Nephron (organoid): ENCODE results near the gene KMT2D.

Experiments used
- H3K27ac Mint-ChIP-seq, 3 experiments: 2 replicates each; pipeline ENCODE4 v1.8.0; 2020; ENCODE audit warnings: mixed read lengths in 3 of 3, mild to moderate bottlenecking in 2 of 3, moderate library complexity in 1 of 3
- H3K27me3 Mint-ChIP-seq: 2 replicates; pipeline ENCODE4 v1.8.0; 2021; ENCODE audit warnings: low read depth, mild to moderate bottlenecking, moderate library complexity, mixed read lengths
- H3K36me3 Mint-ChIP-seq: 2 replicates; pipeline ENCODE4 v1.8.0; 2020; ENCODE audit warnings: low read depth, mixed read lengths
- H3K4me1 Mint-ChIP-seq: 2 replicates; pipeline ENCODE4 v1.8.0; 2020; ENCODE audit warnings: mixed read lengths
- H3K4me3 Mint-ChIP-seq, 3 experiments: 2 replicates each; pipeline ENCODE4 v1.8.0; 2020; ENCODE audit warnings: mild to moderate bottlenecking in 3 of 3, mixed read lengths in 3 of 3, moderate library complexity in 2 of 3
- H3K9me3 Mint-ChIP-seq: 2 replicates; pipeline ENCODE4 v1.8.0; 2020; ENCODE audit warnings: mixed read lengths
- TF ChIP-seq, protein P1 (sequence below), 3 experiments: fragments of 200-600 bp; sonication (generic); IDR thresholded peaks; one replicate each; pipeline ENCODE4 v1.5.0; 2021; ENCODE audit warnings: antibody characterized with exemption in 3 of 3; ENCODE audit not compliant: unreplicated experiment in 3 of 3

The KMT2D gene

DNA sequence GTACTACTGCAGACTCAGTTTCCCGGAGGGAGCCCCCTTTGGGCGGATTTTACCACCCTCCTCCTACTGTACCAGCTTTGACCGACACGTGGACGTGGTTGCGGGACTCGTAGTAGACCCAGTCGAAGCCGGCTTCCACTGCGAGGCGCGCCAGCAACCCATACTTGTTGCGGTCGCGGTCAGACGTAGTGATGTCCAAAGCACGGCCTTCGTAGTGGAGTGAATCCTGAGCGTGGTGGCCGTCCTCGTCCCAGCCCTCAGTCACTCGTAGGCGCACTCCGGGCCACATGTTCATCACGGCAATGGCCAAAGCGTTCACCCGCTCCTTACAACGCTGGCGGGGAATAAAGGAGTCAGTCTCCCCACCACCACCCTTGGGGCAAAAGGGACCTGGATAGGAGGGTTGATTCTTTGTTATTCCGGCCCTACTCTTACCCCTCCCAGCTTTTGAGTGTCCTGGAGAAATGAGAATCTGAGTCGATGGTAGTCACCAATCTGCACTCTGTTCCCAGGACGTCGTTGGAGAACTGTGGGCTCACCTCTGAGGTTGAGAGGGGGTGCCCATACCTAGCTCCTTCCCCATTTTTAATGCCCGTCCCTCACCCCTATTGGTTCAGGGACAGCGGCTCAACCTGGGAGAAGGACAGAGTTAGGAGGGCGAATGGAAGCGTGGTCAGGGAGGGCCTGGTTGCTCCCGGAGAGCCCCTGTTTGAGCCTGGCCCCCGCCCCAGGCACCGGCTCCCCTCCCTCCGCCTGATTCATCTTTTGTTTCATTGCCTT lies 30.7 kb upstream of the KMT2D start:
- peak overlapping the region; percentile 71 to 77 (median 73) for H3K4me3 Mint-ChIP-seq
- no peak overlapping the region for H3K27ac Mint-ChIP-seq
- no peaks in the 10 kb centered on the region for H3K9me3 Mint-ChIP-seq
- peaks cover 100% of the 10 kb centered on the region for H3K27me3 Mint-ChIP-seq
- TF ChIP-seq, protein P1, sequence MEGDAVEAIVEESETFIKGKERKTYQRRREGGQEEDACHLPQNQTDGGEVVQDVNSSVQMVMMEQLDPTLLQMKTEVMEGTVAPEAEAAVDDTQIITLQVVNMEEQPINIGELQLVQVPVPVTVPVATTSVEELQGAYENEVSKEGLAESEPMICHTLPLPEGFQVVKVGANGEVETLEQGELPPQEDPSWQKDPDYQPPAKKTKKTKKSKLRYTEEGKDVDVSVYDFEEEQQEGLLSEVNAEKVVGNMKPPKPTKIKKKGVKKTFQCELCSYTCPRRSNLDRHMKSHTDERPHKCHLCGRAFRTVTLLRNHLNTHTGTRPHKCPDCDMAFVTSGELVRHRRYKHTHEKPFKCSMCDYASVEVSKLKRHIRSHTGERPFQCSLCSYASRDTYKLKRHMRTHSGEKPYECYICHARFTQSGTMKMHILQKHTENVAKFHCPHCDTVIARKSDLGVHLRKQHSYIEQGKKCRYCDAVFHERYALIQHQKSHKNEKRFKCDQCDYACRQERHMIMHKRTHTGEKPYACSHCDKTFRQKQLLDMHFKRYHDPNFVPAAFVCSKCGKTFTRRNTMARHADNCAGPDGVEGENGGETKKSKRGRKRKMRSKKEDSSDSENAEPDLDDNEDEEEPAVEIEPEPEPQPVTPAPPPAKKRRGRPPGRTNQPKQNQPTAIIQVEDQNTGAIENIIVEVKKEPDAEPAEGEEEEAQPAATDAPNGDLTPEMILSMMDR (IDR thresholded peaks at IDR 0.05; ENCODE audit: unreplicated experiment in 3 of 3), result no peak
- peaks cover 49% of the 10 kb centered on the region for H3K4me1 Mint-ChIP-seq
- H3K36me3 Mint-ChIP-seq, result peaks cover 8% of the 10 kb centered on the region

DNA sequence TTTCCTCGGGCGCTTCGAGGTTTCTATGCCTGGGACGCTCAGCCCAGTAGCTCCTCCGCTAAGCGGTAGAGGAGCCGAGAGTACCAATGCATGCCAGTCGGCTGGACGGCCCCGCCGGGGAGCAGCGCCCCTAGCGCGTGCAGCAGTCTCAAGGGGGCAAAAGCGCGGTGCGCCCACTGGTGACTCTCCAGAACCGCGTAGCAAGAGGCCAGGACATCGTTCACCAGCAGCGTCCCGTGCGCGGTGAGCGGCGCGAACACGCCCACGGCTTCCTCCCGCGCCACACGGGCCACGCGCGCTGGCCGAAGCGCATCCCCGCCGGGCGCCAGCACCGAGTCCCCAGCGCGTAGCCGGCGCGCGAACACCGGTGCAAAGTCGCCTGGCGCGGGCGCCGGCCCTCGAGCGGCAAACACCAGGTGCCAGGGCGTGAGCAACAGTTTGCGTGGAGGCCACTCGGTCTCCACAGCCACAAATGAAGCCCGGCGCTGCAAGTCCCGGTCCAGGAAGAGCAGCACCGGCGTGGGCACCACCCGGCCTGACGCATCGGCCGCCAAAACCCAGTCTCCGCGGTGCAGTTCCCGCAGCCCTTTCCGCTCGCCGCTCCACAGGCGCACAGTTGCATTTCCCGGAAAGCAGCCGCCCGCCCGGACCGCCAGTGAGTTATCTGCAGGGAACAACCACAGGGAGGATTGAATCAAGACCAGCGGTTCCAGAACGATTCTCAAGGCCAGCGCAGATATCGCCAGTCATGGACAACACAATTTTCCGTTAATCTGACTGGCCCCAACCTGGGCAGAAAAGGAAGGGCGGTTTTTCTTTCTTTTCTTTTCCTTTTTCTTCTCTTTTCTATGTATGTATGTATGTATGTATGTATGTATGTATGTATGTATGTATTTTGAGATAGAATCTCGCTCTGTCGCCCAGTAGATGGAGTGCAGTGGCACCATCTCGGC lies 29.5 kb upstream of the KMT2D start:
- Mint-ChIP-seq H3K27me3 (peaks cover 89% of the 10 kb centered on the region), H3K4me3 (peak overlapping the region; percentile 72 to 83 (median 81)), H3K9me3 (no peaks in the 10 kb centered on the region), H3K4me1 (peaks cover 43% of the 10 kb centered on the region), H3K36me3 (no peaks in the 10 kb centered on the region), H3K27ac (no peak overlapping the region)
- TF ChIP-seq, protein P1 (IDR thresholded peaks at IDR 0.05; ENCODE audit: unreplicated experiment in 3 of 3), result peak in 2 of 3 experiments; percentile 21 to 33

DNA sequence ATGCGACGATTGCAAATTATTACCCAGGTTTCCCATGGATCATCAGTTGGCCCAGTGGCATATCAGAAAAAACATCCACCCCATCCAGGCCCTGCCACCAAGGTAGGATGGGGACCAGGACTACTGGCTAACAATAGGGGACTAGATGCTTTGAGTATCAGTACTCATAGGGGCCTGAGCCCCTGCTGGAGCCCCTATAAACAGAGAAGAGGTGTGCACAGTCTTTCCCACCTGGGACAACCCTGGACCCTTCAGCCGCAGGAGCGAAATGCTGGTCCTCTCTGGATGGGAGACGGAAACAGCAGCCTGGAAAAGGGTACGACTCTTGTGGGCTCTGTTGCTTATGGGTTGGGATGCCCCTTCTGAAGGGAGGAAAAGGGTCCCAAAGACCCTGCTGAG lies 28.3 kb upstream of the KMT2D start:
- no peaks in the 10 kb centered on the region for H3K9me3 Mint-ChIP-seq
- TF ChIP-seq, protein P1 (IDR thresholded peaks at IDR 0.05; ENCODE audit: unreplicated experiment in 3 of 3), result no peak
- H3K4me1 Mint-ChIP-seq, result peaks cover 38% of the 10 kb centered on the region
- peak overlapping the region in 2 of 3 experiments; percentile 51 to 57 for H3K4me3 Mint-ChIP-seq
- no peak overlapping the region for H3K27ac Mint-ChIP-seq
- H3K36me3 Mint-ChIP-seq, result no peaks in the 10 kb centered on the region
- H3K27me3 Mint-ChIP-seq, result peaks cover 81% of the 10 kb centered on the region

DNA sequence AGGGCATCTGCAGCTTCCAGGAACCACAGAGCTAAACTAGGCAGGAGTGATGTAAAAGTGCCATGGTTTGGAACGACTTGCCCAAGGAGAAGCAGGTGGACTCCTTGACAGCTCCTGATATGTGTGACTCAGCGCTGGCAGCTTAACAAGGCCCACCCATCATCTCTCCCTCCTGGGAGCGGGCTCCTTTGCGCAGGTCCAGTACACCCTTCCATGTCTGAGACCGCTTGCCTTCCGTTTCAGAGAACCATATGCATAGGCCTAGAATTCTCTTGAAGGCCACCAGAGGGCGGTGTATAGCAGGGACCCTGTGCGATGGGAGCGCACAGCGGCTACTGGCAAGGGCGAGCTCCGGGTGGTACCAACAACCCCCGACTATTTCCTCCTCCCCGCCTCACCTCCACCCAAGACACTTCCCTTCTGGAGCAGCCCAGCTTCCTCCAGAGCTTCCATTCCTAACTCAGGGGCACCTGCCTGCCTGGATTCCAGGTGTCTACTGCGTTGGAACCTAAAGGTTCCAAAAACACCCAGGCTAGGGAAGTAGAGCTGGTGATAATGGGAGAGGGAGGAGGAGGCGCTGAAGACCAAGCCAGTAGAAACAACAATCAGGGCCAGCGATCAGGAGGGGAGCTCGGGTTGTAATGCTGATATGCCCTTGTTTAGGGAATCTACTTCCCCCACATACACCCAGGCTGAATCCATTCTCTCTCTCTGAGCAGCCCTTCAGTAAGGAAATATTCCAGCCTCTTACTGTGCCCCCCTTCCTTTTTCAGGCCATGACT lies 27.7 kb upstream of the KMT2D start:
- H3K9me3 Mint-ChIP-seq, result no peaks in the 10 kb centered on the region
- peaks cover 75% of the 10 kb centered on the region for H3K27me3 Mint-ChIP-seq
- H3K4me1 Mint-ChIP-seq, result peaks cover 32% of the 10 kb centered on the region
- H3K4me3 Mint-ChIP-seq, result peak overlapping the region; percentile 51 to 57 (median 54)
- TF ChIP-seq, protein P1 (IDR thresholded peaks at IDR 0.05; ENCODE audit: unreplicated experiment in 3 of 3), result peak; percentile 84 to 89 (median 87)
- H3K36me3 Mint-ChIP-seq, result no peaks in the 10 kb centered on the region
- no peak overlapping the region for H3K27ac Mint-ChIP-seq

DNA sequence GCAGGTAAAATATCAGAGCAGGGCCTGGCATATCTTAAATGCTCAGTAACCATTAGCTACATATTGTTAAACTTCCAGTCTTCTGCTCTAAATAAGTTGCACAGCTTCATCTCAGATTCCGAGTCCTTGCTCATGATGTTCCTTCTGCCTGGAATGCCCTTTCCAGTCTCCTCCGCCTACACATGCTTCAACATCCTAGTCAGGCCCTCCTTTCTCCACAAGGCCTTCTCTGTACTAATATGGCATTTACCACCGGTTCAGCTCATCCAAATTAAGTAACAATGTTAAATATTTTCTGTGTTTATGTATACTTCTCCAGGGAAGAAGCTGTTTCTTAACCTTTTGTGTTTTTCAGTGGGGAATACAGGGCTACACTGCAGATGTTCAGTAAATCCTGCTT lies 25.5 kb upstream of the KMT2D start:
- H3K4me3 Mint-ChIP-seq, result no peak overlapping the region
- H3K4me1 Mint-ChIP-seq, result peaks cover 26% of the 10 kb centered on the region
- TF ChIP-seq, protein P1 (IDR thresholded peaks at IDR 0.05; ENCODE audit: unreplicated experiment in 3 of 3), result no peak
- peaks cover 53% of the 10 kb centered on the region for H3K27me3 Mint-ChIP-seq
- H3K27ac Mint-ChIP-seq, result no peak overlapping the region
- no peaks in the 10 kb centered on the region for H3K9me3 Mint-ChIP-seq
- no peaks in the 10 kb centered on the region for H3K36me3 Mint-ChIP-seq
